Vagina (tissue), 2 donors: ENCODE measurements around the gene SLF2. TPM values are rescaled to one million over a fixed set of nuclear protein-coding genes. Genes with fewer than 3 reads are reported as not detected.

Experiments used
- DNase-seq, 2 donors: peaks; one replicate each; pipeline ENCODE4 v3.0.0-alpha.2; 2017; ENCODE audit errors: extremely low spot score in 2 of 2
- H3K27ac ChIP-seq: fragments of 200-600 bp; sonication (generic); one replicate; pipeline ENCODE4 v1.5.1; 2019
- H3K27me3 ChIP-seq: fragments of 200-600 bp; sonication (generic); one replicate; pipeline ENCODE4 v1.5.1; 2019
- H3K36me3 ChIP-seq, 2 donors: fragments of 200-600 bp; sonication (generic); one replicate each; pipeline ENCODE4 v1.5.1; 2017 to 2019
- H3K4me1 ChIP-seq: fragments of 200-600 bp; sonication (generic); one replicate; pipeline ENCODE4 v1.5.1; 2019
- H3K4me3 ChIP-seq, 2 donors: fragments of 200-600 bp; sonication (generic); 1 replicate in 1 of 2; 2 replicates in 1 of 2; pipeline ENCODE4 v1.5.1; 2016 to 2019
- H3K9me3 ChIP-seq: fragments of 200-600 bp; sonication (generic); one replicate; pipeline ENCODE4 v1.5.1; 2019
- POLR2A ChIP-seq, 2 donors: fragments of 450-650 bp; IDR thresholded peaks; one replicate each; pipeline ENCODE4 v1.6.1; 2017; ENCODE audit warnings: antibody characterized with exemption in 2 of 2, mild to moderate bottlenecking in 2 of 2, moderate library complexity in 2 of 2
- POLR2AphosphoS5 ChIP-seq, 2 donors: sonication (generic); formaldehyde crosslinking; IDR thresholded peaks; one replicate each; pipeline ENCODE4 v1.9.0; 2017; ENCODE audit warnings: antibody characterized with exemption in 2 of 2, mild to moderate bottlenecking in 2 of 2, low read depth in 1 of 2; ENCODE audit not compliant: insufficient read depth in 1 of 2
- intact Hi-C: fragments of 100-400 bp; cut with DNase I; formaldehyde crosslinking; loops from one replicate; pipeline ENCODE4 v1.15.1; 2023
- total RNA-seq: library from RNA; depleted of rRNA; stranded (reverse); fragments of >200 nt; gene quantifications from one replicate; pipeline ENCODE4 v1.2.3, GENCODE V29; 2016
- TF ChIP-seq, protein P1 (sequence below), 3 experiments: fragments of 450-650 bp in 2 of 3; fragments of 200-600 bp in 1 of 3; sonication (generic) in 1 of 3; IDR thresholded peaks; one replicate each; pipeline ENCODE4 v1.5.1; 2017 to 2019; ENCODE audit warnings: antibody characterized with exemption in 3 of 3, mild to moderate bottlenecking in 2 of 3, moderate library complexity in 2 of 3

The SLF2 gene, protein sequence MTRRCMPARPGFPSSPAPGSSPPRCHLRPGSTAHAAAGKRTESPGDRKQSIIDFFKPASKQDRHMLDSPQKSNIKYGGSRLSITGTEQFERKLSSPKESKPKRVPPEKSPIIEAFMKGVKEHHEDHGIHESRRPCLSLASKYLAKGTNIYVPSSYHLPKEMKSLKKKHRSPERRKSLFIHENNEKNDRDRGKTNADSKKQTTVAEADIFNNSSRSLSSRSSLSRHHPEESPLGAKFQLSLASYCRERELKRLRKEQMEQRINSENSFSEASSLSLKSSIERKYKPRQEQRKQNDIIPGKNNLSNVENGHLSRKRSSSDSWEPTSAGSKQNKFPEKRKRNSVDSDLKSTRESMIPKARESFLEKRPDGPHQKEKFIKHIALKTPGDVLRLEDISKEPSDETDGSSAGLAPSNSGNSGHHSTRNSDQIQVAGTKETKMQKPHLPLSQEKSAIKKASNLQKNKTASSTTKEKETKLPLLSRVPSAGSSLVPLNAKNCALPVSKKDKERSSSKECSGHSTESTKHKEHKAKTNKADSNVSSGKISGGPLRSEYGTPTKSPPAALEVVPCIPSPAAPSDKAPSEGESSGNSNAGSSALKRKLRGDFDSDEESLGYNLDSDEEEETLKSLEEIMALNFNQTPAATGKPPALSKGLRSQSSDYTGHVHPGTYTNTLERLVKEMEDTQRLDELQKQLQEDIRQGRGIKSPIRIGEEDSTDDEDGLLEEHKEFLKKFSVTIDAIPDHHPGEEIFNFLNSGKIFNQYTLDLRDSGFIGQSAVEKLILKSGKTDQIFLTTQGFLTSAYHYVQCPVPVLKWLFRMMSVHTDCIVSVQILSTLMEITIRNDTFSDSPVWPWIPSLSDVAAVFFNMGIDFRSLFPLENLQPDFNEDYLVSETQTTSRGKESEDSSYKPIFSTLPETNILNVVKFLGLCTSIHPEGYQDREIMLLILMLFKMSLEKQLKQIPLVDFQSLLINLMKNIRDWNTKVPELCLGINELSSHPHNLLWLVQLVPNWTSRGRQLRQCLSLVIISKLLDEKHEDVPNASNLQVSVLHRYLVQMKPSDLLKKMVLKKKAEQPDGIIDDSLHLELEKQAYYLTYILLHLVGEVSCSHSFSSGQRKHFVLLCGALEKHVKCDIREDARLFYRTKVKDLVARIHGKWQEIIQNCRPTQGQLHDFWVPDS
- total RNA-seq: 26.8 TPM

DNA sequence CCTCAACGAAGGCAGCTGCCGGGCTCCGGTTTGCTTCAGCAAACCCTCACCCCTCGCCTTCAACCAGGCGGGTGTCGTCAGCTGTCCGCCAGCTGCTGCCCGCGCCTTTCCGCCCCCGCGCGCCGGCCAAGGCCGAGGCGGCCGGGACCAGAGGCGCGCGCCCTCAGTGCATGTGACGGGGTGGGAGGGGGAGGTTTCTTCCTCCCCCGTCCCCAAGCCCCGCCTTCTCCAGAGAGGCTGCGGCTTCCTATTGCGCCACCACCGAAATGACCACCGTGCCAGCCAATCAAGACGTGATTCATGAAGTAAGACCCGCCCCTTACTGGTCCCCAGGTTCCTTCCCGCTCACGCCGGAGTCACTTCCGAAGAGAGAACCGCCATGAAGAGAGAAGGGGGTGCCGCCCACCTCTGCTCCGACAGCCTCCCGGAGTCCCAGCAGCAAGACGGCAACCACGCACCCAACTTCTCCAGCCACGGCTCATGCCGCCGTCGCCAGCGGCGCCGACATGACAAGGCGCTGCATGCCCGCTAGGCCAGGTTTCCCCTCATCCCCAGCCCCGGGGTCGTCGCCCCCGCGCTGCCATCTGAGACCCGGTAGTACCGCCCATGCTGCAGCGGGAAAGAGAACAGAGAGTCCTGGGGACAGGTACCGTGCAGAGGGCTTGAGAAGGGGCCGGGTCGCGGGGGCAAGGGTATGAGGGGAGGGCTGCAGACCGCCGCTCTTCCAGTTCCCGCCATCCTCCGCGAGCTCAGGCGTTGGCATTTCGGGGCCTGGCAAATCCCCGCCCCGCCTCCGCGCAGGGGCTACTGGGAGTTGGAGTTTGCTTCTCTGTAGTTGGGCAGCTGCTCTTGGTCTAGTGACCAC, at the start of gene SLF2:
TSS of gene SLF2 (plus strand) at position 359 of the 865 bp plus-strand sequence. CDS start at position 507, 148 bp downstream.
- peaks cover 31% of the 10 kb centered on the region for H3K4me1 ChIP-seq
- H3K4me3 ChIP-seq: peak within 1 kb of the TSS; percentile 99 to 100
- H3K27ac ChIP-seq: peak within 1 kb of the TSS; percentile 92
- H3K27me3 ChIP-seq: no peaks in the 10 kb centered on the region
- DNase-seq: peak in 1 of 2 donors; percentile 99
- intact Hi-C loops: loop anchor here (5.0 kb wide), 1 partner anchor 84 kb away; the partner anchor contains the start of gene LZTS2
- TF ChIP-seq, protein P1, sequence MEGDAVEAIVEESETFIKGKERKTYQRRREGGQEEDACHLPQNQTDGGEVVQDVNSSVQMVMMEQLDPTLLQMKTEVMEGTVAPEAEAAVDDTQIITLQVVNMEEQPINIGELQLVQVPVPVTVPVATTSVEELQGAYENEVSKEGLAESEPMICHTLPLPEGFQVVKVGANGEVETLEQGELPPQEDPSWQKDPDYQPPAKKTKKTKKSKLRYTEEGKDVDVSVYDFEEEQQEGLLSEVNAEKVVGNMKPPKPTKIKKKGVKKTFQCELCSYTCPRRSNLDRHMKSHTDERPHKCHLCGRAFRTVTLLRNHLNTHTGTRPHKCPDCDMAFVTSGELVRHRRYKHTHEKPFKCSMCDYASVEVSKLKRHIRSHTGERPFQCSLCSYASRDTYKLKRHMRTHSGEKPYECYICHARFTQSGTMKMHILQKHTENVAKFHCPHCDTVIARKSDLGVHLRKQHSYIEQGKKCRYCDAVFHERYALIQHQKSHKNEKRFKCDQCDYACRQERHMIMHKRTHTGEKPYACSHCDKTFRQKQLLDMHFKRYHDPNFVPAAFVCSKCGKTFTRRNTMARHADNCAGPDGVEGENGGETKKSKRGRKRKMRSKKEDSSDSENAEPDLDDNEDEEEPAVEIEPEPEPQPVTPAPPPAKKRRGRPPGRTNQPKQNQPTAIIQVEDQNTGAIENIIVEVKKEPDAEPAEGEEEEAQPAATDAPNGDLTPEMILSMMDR (IDR thresholded peaks at IDR 0.05): peak in 1 of 3 experiments; percentile 11
- TF ChIP-seq POLR2AphosphoS5 (IDR thresholded peaks at IDR 0.05; ENCODE audit: insufficient read depth in 1 of 2, low read depth in 1 of 2) (peak; percentile 84 to 98), POLR2A (IDR thresholded peaks at IDR 0.05) (peak in 1 of 2 donors; percentile 69)
- peaks cover 0 to 7% of the 10 kb centered on the region in 2 donors for H3K36me3 ChIP-seq
- no peaks in the 10 kb centered on the region for H3K9me3 ChIP-seq

DNA sequence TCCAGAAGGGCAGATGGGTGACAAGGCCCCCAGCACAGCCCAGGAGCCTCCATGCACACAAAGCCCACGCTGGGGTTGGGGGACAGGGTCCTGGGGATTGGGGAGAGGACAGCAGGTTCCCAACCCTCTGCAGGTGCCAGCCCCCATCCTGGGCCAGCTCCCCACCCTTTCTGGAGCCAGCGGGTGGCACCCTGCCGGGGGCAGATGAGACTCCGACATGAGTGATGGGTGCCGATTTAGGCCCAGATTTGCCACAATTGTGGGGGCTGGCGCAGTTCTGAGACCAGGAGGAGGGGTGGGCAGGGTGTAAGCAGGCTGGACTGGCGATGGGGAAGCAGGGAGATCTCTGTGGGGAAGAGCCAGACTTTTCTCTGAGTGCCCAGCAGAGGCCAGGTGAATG, 49.3 kb upstream of the SLF2 start:
- no peaks in the 10 kb centered on the region for H3K4me1 ChIP-seq
- no peak for DNase-seq
- intact Hi-C loops: no loop called here
- TF ChIP-seq POLR2AphosphoS5 (IDR thresholded peaks at IDR 0.05; ENCODE audit: insufficient read depth in 1 of 2, low read depth in 1 of 2) (no peak), POLR2A (IDR thresholded peaks at IDR 0.05) (no peak)
- TF ChIP-seq, protein P1 (IDR thresholded peaks at IDR 0.05): no peak
- H3K4me3 ChIP-seq: no peak overlapping the region
- H3K27me3 ChIP-seq: no peaks in the 10 kb centered on the region
- no peaks in the 10 kb centered on the region for H3K9me3 ChIP-seq
- H3K27ac ChIP-seq: no peak overlapping the region
- no peaks in the 10 kb centered on the region for H3K36me3 ChIP-seq

DNA sequence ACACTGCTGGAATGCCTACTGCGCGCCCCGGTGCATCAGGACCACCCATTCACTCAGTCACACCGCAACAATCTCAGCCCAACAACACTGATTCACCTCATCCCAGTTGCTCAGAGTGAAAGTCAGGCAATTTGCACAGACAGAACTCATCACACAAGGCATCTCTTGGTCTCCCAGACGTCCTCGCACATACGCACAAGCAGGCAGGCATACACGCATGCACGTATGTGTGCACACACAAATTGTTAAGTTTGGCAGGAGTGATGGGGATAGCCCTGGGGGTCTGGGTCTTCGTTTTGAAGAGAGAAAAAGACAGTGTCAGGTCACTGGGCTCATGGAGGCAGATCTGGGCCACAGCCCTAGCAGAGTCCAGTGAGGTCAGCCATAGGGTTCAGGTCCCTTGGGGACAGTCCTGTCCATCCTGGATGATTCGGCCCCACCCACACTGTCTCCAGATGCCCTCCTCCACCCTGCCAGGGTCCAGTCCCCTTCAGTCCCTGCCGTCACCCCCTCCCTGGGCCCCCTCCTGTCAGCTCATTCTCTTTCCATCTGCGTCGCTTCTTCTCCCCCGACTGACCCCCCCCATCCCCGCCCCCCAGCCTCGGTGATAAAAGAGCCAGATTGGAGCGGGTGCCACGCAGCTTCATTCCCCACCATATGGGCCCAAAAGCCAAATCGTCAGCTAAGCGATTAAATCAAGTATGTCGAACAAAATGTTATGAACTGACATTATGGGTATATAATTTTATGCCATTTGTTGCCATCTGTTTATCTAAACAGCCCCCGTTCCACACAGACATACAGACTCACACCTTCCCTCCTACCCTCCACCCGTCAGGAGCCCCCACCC, 48.5 kb upstream of the SLF2 start:
- Histone ChIP-seq H3K9me3 (no peaks in the 10 kb centered on the region), H3K36me3 (no peaks in the 10 kb centered on the region), H3K27ac (no peak overlapping the region), H3K27me3 (no peaks in the 10 kb centered on the region), H3K4me1 (no peaks in the 10 kb centered on the region), H3K4me3 (no peak overlapping the region)
- DNase-seq: no peak
- intact Hi-C loops: no loop called here
- no peak for TF ChIP-seq POLR2AphosphoS5 (IDR thresholded peaks at IDR 0.05; ENCODE audit: insufficient read depth in 1 of 2, low read depth in 1 of 2)
- TF ChIP-seq POLR2A (IDR thresholded peaks at IDR 0.05): no peak
- TF ChIP-seq, protein P1 (IDR thresholded peaks at IDR 0.05): no peak

DNA sequence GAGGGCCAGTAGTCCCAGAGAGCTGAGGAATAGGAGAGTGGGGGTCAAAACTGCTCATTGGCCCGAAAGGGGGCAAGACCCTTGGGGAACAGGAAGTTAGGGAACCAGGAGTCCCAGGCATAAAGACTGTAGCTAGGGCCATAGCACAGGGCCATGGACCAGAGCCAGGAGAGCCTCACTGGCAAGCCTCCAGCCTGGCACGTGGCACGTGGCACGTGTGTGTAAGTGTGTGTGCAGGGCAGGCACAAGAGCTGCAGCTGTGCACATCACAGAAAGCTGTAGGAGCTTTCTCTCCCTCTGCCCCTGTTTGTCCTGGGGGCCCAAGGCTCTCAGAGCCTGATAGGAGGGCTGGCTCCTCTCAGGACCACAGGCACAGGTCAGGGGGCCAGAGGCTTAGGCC, 47.8 kb upstream of the SLF2 start:
- Histone ChIP-seq H3K27me3 (no peaks in the 10 kb centered on the region), H3K27ac (no peak overlapping the region), H3K4me3 (no peak overlapping the region), H3K4me1 (no peaks in the 10 kb centered on the region), H3K36me3 (no peaks in the 10 kb centered on the region), H3K9me3 (no peaks in the 10 kb centered on the region)
- no peak for TF ChIP-seq POLR2A (IDR thresholded peaks at IDR 0.05)
- TF ChIP-seq POLR2AphosphoS5 (IDR thresholded peaks at IDR 0.05; ENCODE audit: insufficient read depth in 1 of 2, low read depth in 1 of 2): no peak
- TF ChIP-seq, protein P1 (IDR thresholded peaks at IDR 0.05): no peak
- DNase-seq: no peak
- intact Hi-C loops: no loop called here
